ENCODE results near the gene MT1E. TPM values are rescaled to one million over a fixed set of nuclear protein-coding genes. Genes with fewer than 3 reads are reported as not detected.

The MT1E gene
- total and polyA plus RNA-seq, 2 of the 13 experiments (the other 11 are each of a cell fraction or from before 2014, with no cell fraction given): 110 to 1,072 TPM

- peak; percentile 99 for TF ChIP-seq CTCF (CRISPR knock-in tag; IDR thresholded peaks at IDR 0.05)
- peak; percentile 28; the same call in 1 of the 2 replicates for TF ChIP-seq ARID5B (CRISPR knock-in tag; IDR thresholded peaks at IDR 0.05)
- TF ChIP-seq ZNF549 (CRISPR knock-in tag; IDR thresholded peaks at IDR 0.05): no peak
- no peak for TF ChIP-seq ZNF678 (CRISPR knock-in tag; IDR thresholded peaks at IDR 0.05)
- no peak for TF ChIP-seq CHD4 (IDR thresholded peaks at IDR 0.05; ENCODE audit: borderline replicate concordance, low read length)
- no peak for TF ChIP-seq RBFOX2 (IDR thresholded peaks at IDR 0.05; ENCODE audit: low read depth, low read length)
- peak; percentile 67 for TF ChIP-seq XRCC5 (optimal IDR thresholded peaks at IDR 0.05; ENCODE audit: low read length)
- TF ChIP-seq ATF4 (CRISPR knock-in tag; IDR thresholded peaks at IDR 0.05): no peak
- peak; percentile 80 for TF ChIP-seq SMC3 (IDR thresholded peaks at IDR 0.05; ENCODE audit: low read length)
- TF ChIP-seq ZFP91 (CRISPR knock-in tag; IDR thresholded peaks at IDR 0.05; ENCODE audit: borderline replicate concordance): peak; percentile 58; the same call in 1 of the 2 replicates
- 0 out of 2 replicates have a peak, but pooled peaks have one; percentile 56 for TF ChIP-seq TFE3 (CRISPR knock-in tag; IDR thresholded peaks at IDR 0.05)
- peak; percentile 48; the same call in 1 of the 2 replicates for TF ChIP-seq ZNF230 (CRISPR knock-in tag; IDR thresholded peaks at IDR 0.05)
- TF ChIP-seq ZNF512B (CRISPR knock-in tag; IDR thresholded peaks at IDR 0.05; ENCODE audit: borderline replicate concordance): peak; percentile 52; the same call in 1 of the 2 replicates
- TF ChIP-seq GABPA (IDR thresholded peaks at IDR 0.05; ENCODE audit: low read depth, low read length): no peak
- TF ChIP-seq GABPA (CRISPR knock-in tag; IDR thresholded peaks at IDR 0.05; ENCODE audit: low read depth): peak; percentile 47
- no peak for TF ChIP-seq BHLHE40 (IDR thresholded peaks at IDR 0.05; ENCODE audit: low read length)
These were observed 48.8 kb upstream of the MT1E start (continued) for GRCh38 chr16:56576585-56577299.

Data from HepG2 (cell line).